NCI-H1436 treated with DMSO at 0.1 percent for 48 hours (cell line): Measurements from ENCODE around the gene AQP1.

ENCODE experiments used
- DNase-seq: peaks from one replicate; lab custom pipeline; 2025; lab: John Stamatoyannopoulos, UW

AQP1 gene

GRCh38 chr7:30884881-30885280 lies 26.8 kb upstream of the AQP1 start:
- no peak for DNase-seq

GRCh38 chr7:30886608-30887011 lies 25.0 kb upstream of the AQP1 start:
- no peak for DNase-seq

GRCh38 chr7:30887464-30887872 lies 24.2 kb upstream of the AQP1 start:
- no peak for DNase-seq

GRCh38 chr7:30888747-30889146 lies 22.9 kb upstream of the AQP1 start:
- DNase-seq = no peak

GRCh38 chr7:30890226-30890625 lies 21.4 kb upstream of the AQP1 start:
- no peak for DNase-seq

GRCh38 chr7:30893357-30893756 lies 18.3 kb upstream of the AQP1 start:
- DNase-seq = no peak

- DNase-seq = no peak
Measured at GRCh38 chr7:30894009-30894408, 17.6 kb upstream of the AQP1 start.

- no peak for DNase-seq
Measured at GRCh38 chr7:30894866-30895605, 16.6 kb upstream of the AQP1 start.

GRCh38 chr7:30896036-30896435 lies 15.6 kb upstream of the AQP1 start:
- DNase-seq = no peak

- DNase-seq = no peak
Measured at GRCh38 chr7:30896783-30897637, 14.6 kb upstream of the AQP1 start.

- no peak for DNase-seq
Measured at GRCh38 chr7:30897770-30898169, 13.9 kb upstream of the AQP1 start.

GRCh38 chr7:30898411-30898810 lies 13.2 kb upstream of the AQP1 start:
- DNase-seq = no peak

GRCh38 chr7:30899066-30899465 lies 12.6 kb upstream of the AQP1 start:
- DNase-seq = no peak

GRCh38 chr7:30899630-30900029 lies 12.0 kb upstream of the AQP1 start:
- DNase-seq = no peak

GRCh38 chr7:30900053-30900452 lies 11.6 kb upstream of the AQP1 start:
- DNase-seq = no peak

GRCh38 chr7:30900803-30901362 lies 10.8 kb upstream of the AQP1 start:
- no peak for DNase-seq

GRCh38 chr7:30901856-30902255 lies 9.8 kb upstream of the AQP1 start:
- DNase-seq = no peak

GRCh38 chr7:30902466-30902865 lies 9.2 kb upstream of the AQP1 start:
- DNase-seq = no peak

GRCh38 chr7:30903146-30903545 lies 8.5 kb upstream of the AQP1 start:
- DNase-seq = no peak

- DNase-seq = no peak
Measured at GRCh38 chr7:30904561-30904960, 7.1 kb upstream of the AQP1 start.

- no peak for DNase-seq
Measured at GRCh38 chr7:30905078-30906012, 6.3 kb upstream of the AQP1 start.

GRCh38 chr7:30906014-30906413 lies 5.6 kb upstream of the AQP1 start:
- no peak for DNase-seq
